ENCODE data around the gene CADPS.

DNA sequence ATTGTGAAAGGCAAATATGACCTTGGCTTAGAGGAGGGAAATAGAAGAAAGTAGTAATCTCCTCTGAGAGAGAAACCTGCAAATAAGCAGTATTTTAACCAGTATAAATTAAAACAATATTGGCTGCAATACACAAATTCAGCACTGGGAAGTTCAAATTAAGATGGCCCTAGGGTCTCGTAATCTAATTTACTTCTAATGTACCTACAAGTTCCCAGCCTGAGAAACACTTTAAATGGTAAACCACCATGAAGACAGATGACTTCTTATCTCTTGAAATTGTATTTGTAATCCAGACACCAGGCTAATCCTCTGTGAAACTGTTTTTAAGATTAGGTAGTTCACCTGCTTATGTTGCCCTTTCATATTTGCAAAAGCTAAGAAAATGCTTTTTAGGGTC is 199.7 kb downstream of the CADPS start:
- TF ChIP-seq, protein P1, sequence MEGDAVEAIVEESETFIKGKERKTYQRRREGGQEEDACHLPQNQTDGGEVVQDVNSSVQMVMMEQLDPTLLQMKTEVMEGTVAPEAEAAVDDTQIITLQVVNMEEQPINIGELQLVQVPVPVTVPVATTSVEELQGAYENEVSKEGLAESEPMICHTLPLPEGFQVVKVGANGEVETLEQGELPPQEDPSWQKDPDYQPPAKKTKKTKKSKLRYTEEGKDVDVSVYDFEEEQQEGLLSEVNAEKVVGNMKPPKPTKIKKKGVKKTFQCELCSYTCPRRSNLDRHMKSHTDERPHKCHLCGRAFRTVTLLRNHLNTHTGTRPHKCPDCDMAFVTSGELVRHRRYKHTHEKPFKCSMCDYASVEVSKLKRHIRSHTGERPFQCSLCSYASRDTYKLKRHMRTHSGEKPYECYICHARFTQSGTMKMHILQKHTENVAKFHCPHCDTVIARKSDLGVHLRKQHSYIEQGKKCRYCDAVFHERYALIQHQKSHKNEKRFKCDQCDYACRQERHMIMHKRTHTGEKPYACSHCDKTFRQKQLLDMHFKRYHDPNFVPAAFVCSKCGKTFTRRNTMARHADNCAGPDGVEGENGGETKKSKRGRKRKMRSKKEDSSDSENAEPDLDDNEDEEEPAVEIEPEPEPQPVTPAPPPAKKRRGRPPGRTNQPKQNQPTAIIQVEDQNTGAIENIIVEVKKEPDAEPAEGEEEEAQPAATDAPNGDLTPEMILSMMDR (conservative IDR thresholded peaks at IDR 0.05; ENCODE audit: low read depth, low read length) = no peak
- no peak for TF ChIP-seq EZH2 (IDR thresholded peaks at IDR 0.05; ENCODE audit: low read length, unreplicated experiment)
